Measurements from ENCODE around the gene SFXN3. TPM values are rescaled to one million over a fixed set of nuclear protein-coding genes. Genes with fewer than 3 reads are reported as not detected.

SFXN3 gene
- total RNA-seq, 2 donors from 2014 or later = 8.8 to 18.1 TPM

DNA sequence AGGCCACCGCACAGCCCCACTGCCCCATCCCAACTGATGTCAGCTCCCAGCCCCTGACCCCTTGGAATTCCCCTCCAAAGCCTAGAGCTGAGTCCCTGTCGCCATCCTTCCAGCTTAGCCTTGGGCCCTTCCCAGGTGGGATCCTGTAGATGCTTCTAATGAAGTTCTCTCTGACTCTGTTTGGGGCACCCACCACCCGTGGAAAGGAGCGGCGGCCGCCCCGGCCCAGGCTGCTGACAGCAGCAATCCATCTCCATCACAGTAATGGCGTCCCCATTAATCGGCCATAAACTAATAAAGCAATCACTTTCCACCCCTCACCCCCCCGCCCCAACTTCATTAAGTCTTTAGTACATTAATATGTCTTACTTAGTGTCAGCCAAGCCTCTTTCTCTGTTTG lies 56.3 kb downstream of the SFXN3 start:
- H3K9me3 ChIP-seq = no peaks in the 10 kb centered on the region
- H3K4me1 ChIP-seq = no peaks in the 10 kb centered on the region
- intact Hi-C loops (cut with DNase I) = no loop called here
- TF ChIP-seq, protein P1, sequence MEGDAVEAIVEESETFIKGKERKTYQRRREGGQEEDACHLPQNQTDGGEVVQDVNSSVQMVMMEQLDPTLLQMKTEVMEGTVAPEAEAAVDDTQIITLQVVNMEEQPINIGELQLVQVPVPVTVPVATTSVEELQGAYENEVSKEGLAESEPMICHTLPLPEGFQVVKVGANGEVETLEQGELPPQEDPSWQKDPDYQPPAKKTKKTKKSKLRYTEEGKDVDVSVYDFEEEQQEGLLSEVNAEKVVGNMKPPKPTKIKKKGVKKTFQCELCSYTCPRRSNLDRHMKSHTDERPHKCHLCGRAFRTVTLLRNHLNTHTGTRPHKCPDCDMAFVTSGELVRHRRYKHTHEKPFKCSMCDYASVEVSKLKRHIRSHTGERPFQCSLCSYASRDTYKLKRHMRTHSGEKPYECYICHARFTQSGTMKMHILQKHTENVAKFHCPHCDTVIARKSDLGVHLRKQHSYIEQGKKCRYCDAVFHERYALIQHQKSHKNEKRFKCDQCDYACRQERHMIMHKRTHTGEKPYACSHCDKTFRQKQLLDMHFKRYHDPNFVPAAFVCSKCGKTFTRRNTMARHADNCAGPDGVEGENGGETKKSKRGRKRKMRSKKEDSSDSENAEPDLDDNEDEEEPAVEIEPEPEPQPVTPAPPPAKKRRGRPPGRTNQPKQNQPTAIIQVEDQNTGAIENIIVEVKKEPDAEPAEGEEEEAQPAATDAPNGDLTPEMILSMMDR (IDR thresholded peaks at IDR 0.05) = no peak
- H3K36me3 ChIP-seq = no peaks in the 10 kb centered on the region
- H3K27ac ChIP-seq = no peak overlapping the region
- DNase-seq = no peak
- H3K9ac ChIP-seq (ENCODE audit: low read depth in 2 of 2, low read length in 2 of 2) = no peak overlapping the region
- H3K4me3 ChIP-seq = no peak overlapping the region
- H3K27me3 ChIP-seq = peaks cover 13% of the 10 kb centered on the region

DNA sequence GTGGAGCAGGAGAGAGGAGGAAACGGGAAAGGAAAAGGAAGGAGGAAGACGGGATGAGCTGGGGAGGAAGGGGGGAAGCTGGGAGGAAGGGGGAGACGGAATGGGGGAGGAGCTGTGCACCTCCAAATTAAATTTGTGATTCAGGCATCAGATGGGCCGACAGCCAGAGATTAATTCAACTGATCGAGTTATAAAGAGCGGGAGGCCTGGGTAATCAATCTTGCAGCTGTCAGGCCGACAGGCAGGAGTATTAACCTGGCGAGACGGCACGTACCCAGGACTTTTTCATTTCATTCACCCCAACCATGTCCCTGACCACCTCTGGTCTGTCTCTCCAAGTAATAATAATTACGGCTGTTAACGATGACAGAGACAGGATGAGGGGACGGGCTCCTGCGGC lies 56.9 kb downstream of the SFXN3 start:
- Histone ChIP-seq H3K9ac (ENCODE audit: low read depth in 2 of 2, low read length in 2 of 2) (no peak overlapping the region), H3K4me1 (no peaks in the 10 kb centered on the region), H3K27me3 (peaks cover 13% of the 10 kb centered on the region), H3K9me3 (no peaks in the 10 kb centered on the region), H3K36me3 (no peaks in the 10 kb centered on the region), H3K4me3 (no peak overlapping the region), H3K27ac (no peak overlapping the region)
- intact Hi-C loops (cut with DNase I) = no loop called here
- DNase-seq = no peak
- TF ChIP-seq, protein P1 (IDR thresholded peaks at IDR 0.05) = no peak

DNA sequence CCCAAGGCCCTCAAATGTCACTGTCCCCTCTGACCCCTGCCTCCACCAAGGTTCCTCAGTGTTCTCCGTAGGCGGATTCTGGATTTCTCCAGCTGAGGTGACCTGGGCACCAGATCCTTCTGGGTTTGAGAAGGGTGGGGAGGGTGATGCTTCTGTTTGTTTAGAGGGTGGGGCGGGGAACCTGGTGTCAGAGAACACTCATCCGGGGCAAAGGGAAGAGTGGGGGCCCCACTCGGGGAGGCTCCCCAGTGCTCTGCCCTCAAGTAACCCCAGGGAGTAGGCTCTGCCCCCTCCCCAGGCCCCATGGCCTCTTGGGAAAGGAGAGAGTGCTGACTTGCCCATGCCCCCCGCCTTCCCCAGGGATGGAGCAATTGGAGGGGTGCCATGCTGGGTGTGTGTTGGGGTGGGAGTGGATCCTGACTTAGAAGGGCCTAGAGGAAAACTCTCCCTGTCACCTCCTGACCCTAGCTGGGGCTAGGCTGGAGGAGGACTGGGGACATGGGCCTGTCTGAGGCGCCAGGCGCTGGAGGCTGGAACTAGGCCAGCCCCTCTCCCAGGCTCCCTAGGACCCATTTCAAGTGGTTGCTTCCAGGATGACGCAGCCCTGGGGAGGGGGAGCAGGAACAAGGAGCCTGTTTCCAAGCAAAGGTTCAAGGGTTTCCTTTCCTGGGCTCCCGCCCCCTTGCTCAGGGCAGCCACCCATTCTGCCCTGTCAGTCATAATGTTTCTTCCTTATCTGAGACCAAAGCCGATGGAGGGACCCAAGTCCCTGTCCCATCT lies 58.7 kb downstream of the SFXN3 start:
- H3K9me3 ChIP-seq = no peaks in the 10 kb centered on the region
- intact Hi-C loops (cut with DNase I) = no loop called here
- no peaks in the 10 kb centered on the region for H3K4me1 ChIP-seq
- DNase-seq = peak; percentile 41
- no peak overlapping the region for H3K9ac ChIP-seq (ENCODE audit: low read depth in 2 of 2, low read length in 2 of 2)
- H3K27ac ChIP-seq = no peak overlapping the region
- no peak overlapping the region for H3K4me3 ChIP-seq
- H3K27me3 ChIP-seq = peaks cover 7% of the 10 kb centered on the region
- TF ChIP-seq, protein P1 (IDR thresholded peaks at IDR 0.05) = no peak
- H3K36me3 ChIP-seq = no peaks in the 10 kb centered on the region

DNA sequence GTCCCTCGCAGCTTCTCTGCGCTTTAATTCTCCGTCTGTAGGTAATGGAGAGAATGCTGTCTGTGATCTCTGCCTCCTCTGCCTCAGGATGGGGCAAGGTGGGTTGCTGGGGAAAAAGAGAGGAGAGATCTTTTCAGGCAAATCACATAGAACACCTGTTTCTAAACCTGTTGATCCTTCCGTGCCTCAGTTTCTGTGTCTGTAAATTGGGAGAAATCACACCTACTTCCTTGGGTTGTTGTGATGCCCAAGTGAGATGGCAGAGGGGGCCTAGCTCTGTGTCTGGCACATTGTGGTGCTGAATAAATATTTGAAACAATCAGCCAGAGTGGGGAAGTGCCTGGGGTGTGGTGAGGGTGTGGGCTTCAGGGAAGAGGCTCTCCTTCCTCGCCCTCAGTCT lies 59.6 kb downstream of the SFXN3 start:
- Histone ChIP-seq H3K9ac (ENCODE audit: low read depth in 2 of 2, low read length in 2 of 2) (no peak overlapping the region), H3K27me3 (peaks cover 7% of the 10 kb centered on the region), H3K4me3 (no peak overlapping the region), H3K9me3 (no peaks in the 10 kb centered on the region), H3K27ac (no peak overlapping the region), H3K36me3 (no peaks in the 10 kb centered on the region), H3K4me1 (no peaks in the 10 kb centered on the region)
- TF ChIP-seq, protein P1 (IDR thresholded peaks at IDR 0.05) = no peak
- no peak for DNase-seq
- intact Hi-C loops (cut with DNase I) = no loop called here

Other genes starting within 250 kb of the SFXN3 start
- 10 to 100 TPM; 15.1 to 21.9 TPM for gene SLF2, start 118.3 kb upstream of the SFXN3 start, total RNA-seq
- gene SEMA4G, start 61.7 kb upstream of the SFXN3 start, total RNA-seq = 100 to 1,000 TPM; 113 to 133 TPM
- 100 to 1,000 TPM in 1 of 2 donors, 10 to 100 TPM in 1; 71.5 to 105 TPM for gene MRPL43, start 43.7 kb upstream of the SFXN3 start, total RNA-seq
- 10 to 100 TPM in 1 of 2 donors, 1 to 10 TPM in 1; 4.6 to 11.4 TPM for gene TWNK, start 43.7 kb upstream of the SFXN3 start, total RNA-seq
- 10 to 100 TPM; 30.8 to 36.5 TPM for gene LZTS2, start 31.4 kb upstream of the SFXN3 start, total RNA-seq
- under 1 TPM; 0.19 to 0.42 TPM for gene PDZD7, start 105 bp upstream of the SFXN3 start, total RNA-seq
- 10 to 100 TPM; 11.5 to 32.4 TPM for gene KAZALD1, start 30.8 kb downstream of the SFXN3 start, total RNA-seq
- gene TLX1, start 100.1 kb downstream of the SFXN3 start, total RNA-seq = under 1 TPM; 0.21 to 0.52 TPM
- not detected for gene LBX1, start 198.2 kb downstream of the SFXN3 start, total RNA-seq

Data from colonic mucosa (tissue), 4 donors.